Upper lobe of left lung (tissue), 6 donors: ENCODE results near the gene EFCAB9. TPM values are rescaled to one million over a fixed set of nuclear protein-coding genes. Genes with fewer than 3 reads are reported as not detected.

Experiments
- ATAC-seq, 2 donors: fragments of 200-7000 bp; cut with Tn5 transposase; one replicate each; pipeline ENCODE4 v1.9.1; 2022; ENCODE audit warnings: mild to moderate bottlenecking in 2 of 2, moderate library complexity in 2 of 2; ENCODE audit not compliant: low FRiP score in 2 of 2
- DNase-seq, 2 donors: peaks; one replicate each; pipeline ENCODE4 v3.0.0-alpha.2; 2019 to 2020
- H3K27ac ChIP-seq, 4 donors: fragments of 200-600 bp; sonication (generic); one replicate each; pipeline ENCODE4 v1.5.1; 2016 to 2019
- H3K27me3 ChIP-seq, 4 donors: fragments of 200-600 bp; sonication (generic); one replicate each; pipeline ENCODE4 v1.5.1; 2017 to 2019
- H3K36me3 ChIP-seq, 4 donors: fragments of 200-600 bp; sonication (generic); one replicate each; pipeline ENCODE4 v1.5.1; 2016 to 2019
- H3K4me1 ChIP-seq, 4 donors: fragments of 200-600 bp; sonication (generic); one replicate each; pipeline ENCODE4 v1.5.1; 2018 to 2019
- H3K4me3 ChIP-seq, 4 donors: fragments of 200-600 bp; sonication (generic); one replicate each; pipeline ENCODE4 v1.5.1; 2017 to 2019; ENCODE audit warnings: mild to moderate bottlenecking in 2 of 4, moderate library complexity in 1 of 4
- H3K9me3 ChIP-seq, 4 donors: fragments of 200-600 bp; sonication (generic); one replicate each; pipeline ENCODE4 v1.5.1; 2018 to 2019
- CTCF ChIP-seq, 6 experiments: fragments of 450-650 bp in 4 of 6; fragments of 200-600 bp in 2 of 6; sonication (generic) in 2 of 6; IDR thresholded peaks; one replicate each; pipeline ENCODE4 v1.5.1; 2016 to 2019; ENCODE audit warnings: antibody characterized with exemption in 6 of 6
- EP300 ChIP-seq, 4 donors: sonication (generic); formaldehyde crosslinking; IDR thresholded peaks; one replicate each; pipeline ENCODE4 v1.5.1; 2017; ENCODE audit warnings: antibody characterized with exemption in 4 of 4, control low read depth in 2 of 4
- POLR2A ChIP-seq, 4 donors: fragments of 450-650 bp; IDR thresholded peaks; one replicate each; pipeline ENCODE4 v1.5.1; 2016 to 2017; ENCODE audit warnings: antibody characterized with exemption in 4 of 4, mild to moderate bottlenecking in 2 of 4
- POLR2AphosphoS5 ChIP-seq, 2 donors: sonication (generic); formaldehyde crosslinking; IDR thresholded peaks; one replicate each; pipeline ENCODE4 v1.5.1; 2017; ENCODE audit warnings: antibody characterized with exemption in 2 of 2
- WGBS, 2 donors: methylation state at CpG; one replicate each; pipeline ENCODE4 v1.1.5; 2017 to 2018; 5-methylcytosine and 5-hydroxymethylcytosine counted together
- total RNA-seq, 6 donors: library from RNA; depleted of rRNA in 4 of 6; stranded (reverse); fragments of >200 nt in 4 of 6; gene quantifications; one replicate each; pipeline versions ENCODE4 v1.1.0 to v1.2.1, GENCODE V29; 2016 to 2021
- donor health status: DM: no; HTN: no; CAD: no; lungs with moderate emphysema.
- donor health status: DM: no; HTN: yes; CAD: no; lungs with severe emphysema.

The EFCAB9 gene
- total RNA-seq, 6 donors from 2014 or later: not detected

GRCh38 chr5:172229904-172230303 lies 35.9 kb downstream of the EFCAB9 start:
- Histone ChIP-seq H3K4me3 (no peak overlapping the region), H3K27me3 (no peaks in the 10 kb centered on the region), H3K36me3 (peaks cover 0 to 54% (median 11%) of the 10 kb centered on the region in 4 donors), H3K27ac (no peak overlapping the region), H3K4me1 (peaks cover 0 to under 1% (median 0%) of the 10 kb centered on the region in 4 donors), H3K9me3 (no peaks in the 10 kb centered on the region)
- ATAC-seq (no peak), DNase-seq (no peak)
- 86 to 97% methylated on average over 1 of the region's 1 CpG for WGBS, 2 donors
- TF ChIP-seq CTCF (IDR thresholded peaks at IDR 0.05) (no peak), POLR2A (IDR thresholded peaks at IDR 0.05) (no peak), POLR2AphosphoS5 (IDR thresholded peaks at IDR 0.05) (no peak), EP300 (IDR thresholded peaks at IDR 0.05) (no peak)

GRCh38 chr5:172234031-172234430 lies 40.1 kb downstream of the EFCAB9 start:
- TF ChIP-seq CTCF (IDR thresholded peaks at IDR 0.05) (no peak), POLR2AphosphoS5 (IDR thresholded peaks at IDR 0.05) (no peak), EP300 (IDR thresholded peaks at IDR 0.05) (no peak), POLR2A (IDR thresholded peaks at IDR 0.05) (no peak)
- H3K4me3 ChIP-seq: no peak overlapping the region
- H3K27me3 ChIP-seq: no peaks in the 10 kb centered on the region
- ATAC-seq (no peak), DNase-seq (no peak)
- WGBS, 2 donors: 97 to 98% methylated on average over 4 of the region's 4 CpGs
- peaks cover 9 to 15% (median 12%) of the 10 kb centered on the region in 4 donors for H3K4me1 ChIP-seq
- H3K36me3 ChIP-seq: peaks cover 0 to 32% (median 9%) of the 10 kb centered on the region in 4 donors
- no peaks in the 10 kb centered on the region for H3K9me3 ChIP-seq
- H3K27ac ChIP-seq: no peak overlapping the region

DNA sequence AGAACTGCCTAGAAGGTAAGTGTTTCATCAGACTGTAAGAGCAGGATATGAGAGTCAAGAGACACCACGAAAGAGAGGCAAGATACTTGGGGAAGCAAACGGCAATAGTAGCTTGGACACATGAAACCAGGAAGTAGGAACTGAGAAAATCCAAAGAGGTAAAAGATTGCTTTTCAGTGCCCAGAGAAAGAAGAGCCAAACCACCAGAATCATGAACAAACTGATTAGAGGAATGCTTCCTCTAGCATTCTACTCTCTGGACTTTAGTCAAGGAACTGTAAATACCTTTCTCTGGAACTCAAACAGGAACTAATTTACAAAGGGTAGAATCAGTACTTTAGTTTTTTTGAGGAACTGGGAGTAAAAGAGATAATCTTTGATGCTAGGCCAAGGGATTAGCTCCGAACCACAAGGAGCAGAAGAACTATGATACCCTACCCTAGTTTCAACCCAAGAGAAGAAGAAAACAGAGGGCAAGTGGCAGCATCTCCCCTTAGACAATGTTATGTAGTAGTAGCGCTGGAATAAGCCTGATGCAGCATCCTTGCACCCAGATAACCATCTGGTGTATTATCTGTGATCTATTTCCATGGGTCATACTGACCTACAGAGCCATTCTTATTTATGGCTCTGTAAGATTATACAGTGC lies 41.3 kb downstream of the EFCAB9 start:
- Histone ChIP-seq H3K27me3 (no peaks in the 10 kb centered on the region), H3K9me3 (no peaks in the 10 kb centered on the region), H3K36me3 (peaks cover 0 to 30% (median 9%) of the 10 kb centered on the region in 4 donors), H3K4me3 (no peak overlapping the region), H3K4me1 (peaks cover 9 to 15% (median 12%) of the 10 kb centered on the region in 4 donors), H3K27ac (no peak overlapping the region)
- ATAC-seq: no peak
- DNase-seq: no peak
- WGBS, 2 donors: 26 to 42% methylated on average over 4 of the region's 4 CpGs
- TF ChIP-seq EP300 (IDR thresholded peaks at IDR 0.05): no peak
- no peak for TF ChIP-seq POLR2AphosphoS5 (IDR thresholded peaks at IDR 0.05)
- TF ChIP-seq CTCF (IDR thresholded peaks at IDR 0.05): no peak

DNA sequence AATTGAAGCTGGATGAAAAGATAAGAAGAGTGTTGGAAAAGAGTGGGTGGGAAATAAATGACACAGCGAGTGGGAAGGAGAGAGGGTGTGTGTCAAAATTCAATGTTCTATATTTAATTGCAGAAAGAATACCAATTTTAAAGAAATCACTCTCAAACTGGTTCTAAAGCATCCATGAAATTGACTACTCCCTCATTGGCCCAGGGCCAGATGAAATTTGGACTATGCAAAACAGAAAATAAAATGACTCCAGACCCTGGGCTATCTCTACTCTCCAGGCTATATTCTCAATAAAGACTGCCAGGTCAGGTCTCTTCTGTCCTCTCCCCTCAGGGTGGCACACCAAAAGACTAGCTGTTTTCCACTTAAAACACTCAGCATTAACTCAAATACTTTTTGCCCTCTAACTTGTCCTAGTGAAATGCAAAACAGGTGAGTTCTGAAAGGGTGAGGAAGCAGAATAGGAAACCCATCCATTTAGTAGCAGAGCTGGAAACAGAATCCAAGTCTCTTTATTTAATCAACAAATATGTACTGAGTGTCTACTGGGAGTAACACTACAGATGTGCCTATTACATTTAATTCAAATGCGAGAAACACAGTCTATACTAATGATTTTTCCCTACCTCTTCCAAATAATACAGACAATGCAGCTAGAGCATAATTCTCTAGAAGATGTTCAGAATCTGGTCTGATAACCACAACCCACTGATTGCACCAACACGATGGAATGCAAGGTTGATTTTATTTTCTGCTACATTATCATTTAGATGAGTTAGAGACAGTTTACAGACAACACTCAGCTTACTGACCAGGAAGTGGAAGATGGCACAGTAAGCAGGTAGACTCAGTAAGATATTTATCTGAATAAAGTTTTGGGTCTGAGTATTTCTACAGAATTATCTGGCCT lies 42.1 kb downstream of the EFCAB9 start:
- no peaks in the 10 kb centered on the region for H3K9me3 ChIP-seq
- no peak for ATAC-seq
- no peak overlapping the region for H3K27ac ChIP-seq
- H3K36me3 ChIP-seq: peaks cover 0 to 23% (median 8%) of the 10 kb centered on the region in 4 donors
- H3K4me3 ChIP-seq: no peak overlapping the region
- DNase-seq: no peak
- TF ChIP-seq POLR2A (IDR thresholded peaks at IDR 0.05) (no peak), POLR2AphosphoS5 (IDR thresholded peaks at IDR 0.05) (no peak), EP300 (IDR thresholded peaks at IDR 0.05) (no peak), CTCF (IDR thresholded peaks at IDR 0.05) (no peak)
- peaks cover 9 to 15% (median 12%) of the 10 kb centered on the region in 4 donors for H3K4me1 ChIP-seq
- 82 to 87% methylated on average over 3 of the region's 3 CpGs for WGBS, 2 donors
- no peaks in the 10 kb centered on the region for H3K27me3 ChIP-seq
